Memory B cell (primary cell): Measurements from ENCODE around the gene DMD.
"Not testable (repeated sequence)": the region's sequence is repeated elsewhere in the genome, so short reads cannot be mapped to it uniquely, and the experiment has no call there.

ENCODE experiments used
- ATAC-seq: fragments of 150-1000 bp; cut with Tn5 transposase; 2 replicates; pipeline ENCODE4 v1.10.0; 2021; ENCODE audit warnings: low read depth, mild to moderate bottlenecking, moderate library complexity
- DNase-seq, 2 donors: peaks; one replicate each; pipeline ENCODE4 v3.0.0; 2022; ENCODE audit warnings: low spot score in 2 of 2
- H3K27ac Mint-ChIP-seq: one replicate; pipeline ENCODE4 v1.8.0; 2022; ENCODE audit warnings: mild to moderate bottlenecking, moderate library complexity, mixed read lengths
- H3K27me3 Mint-ChIP-seq: one replicate; pipeline ENCODE4 v1.8.0; 2022; ENCODE audit warnings: mixed read lengths
- H3K36me3 Mint-ChIP-seq: one replicate; pipeline ENCODE4 v1.8.0; 2022; ENCODE audit warnings: mild to moderate bottlenecking, mixed read lengths
- H3K4me1 Mint-ChIP-seq: one replicate; pipeline ENCODE4 v1.8.0; 2022; ENCODE audit warnings: mixed read lengths
- H3K4me3 Mint-ChIP-seq: one replicate; pipeline ENCODE4 v1.8.0; 2022; ENCODE audit warnings: mild to moderate bottlenecking, moderate library complexity, mixed read lengths
- H3K9me3 Mint-ChIP-seq: one replicate; pipeline ENCODE4 v1.8.0; 2022; ENCODE audit warnings: mixed read lengths

DMD gene

GRCh38 chrX:31497086-31497485 is 1714.3 kb downstream of the DMD start:
- H3K27ac Mint-ChIP-seq: no peak overlapping the region
- no peak overlapping the region for H3K4me3 Mint-ChIP-seq
- H3K36me3 Mint-ChIP-seq: no peaks in the 10 kb centered on the region
- H3K4me1 Mint-ChIP-seq: no peaks in the 10 kb centered on the region
- ATAC-seq (no peak), DNase-seq (no peak)
- no peaks in the 10 kb centered on the region for H3K27me3 Mint-ChIP-seq
- H3K9me3 Mint-ChIP-seq: peaks cover 2% of the 10 kb centered on the region

GRCh38 chrX:31487951-31488350 is 1723.4 kb downstream of the DMD start:
- H3K27me3 Mint-ChIP-seq: no peaks in the 10 kb centered on the region
- H3K4me3 Mint-ChIP-seq: no peak overlapping the region
- ATAC-seq (no peak), DNase-seq (no peak)
- H3K36me3 Mint-ChIP-seq: no peaks in the 10 kb centered on the region
- no peaks in the 10 kb centered on the region for H3K4me1 Mint-ChIP-seq
- H3K9me3 Mint-ChIP-seq: no peaks in the 10 kb centered on the region
- H3K27ac Mint-ChIP-seq: no peak overlapping the region

- no peaks in the 10 kb centered on the region for H3K36me3 Mint-ChIP-seq
- H3K9me3 Mint-ChIP-seq: peaks cover 4% of the 10 kb centered on the region
- H3K27me3 Mint-ChIP-seq: no peaks in the 10 kb centered on the region
- ATAC-seq: no peak
- no peak overlapping the region for H3K4me3 Mint-ChIP-seq
- H3K27ac Mint-ChIP-seq: no peak overlapping the region
- H3K4me1 Mint-ChIP-seq: no peaks in the 10 kb centered on the region
- DNase-seq: no peak
These were observed 1728.0 kb downstream of the DMD start for GRCh38 chrX:31483336-31483735.

GRCh38 chrX:31480696-31481095 is 1730.7 kb downstream of the DMD start:
- DNase-seq (no peak), ATAC-seq (no peak)
- Mint-ChIP-seq H3K27ac (no peak overlapping the region), H3K4me3 (no peak overlapping the region), H3K4me1 (no peaks in the 10 kb centered on the region), H3K27me3 (no peaks in the 10 kb centered on the region), H3K9me3 (peaks cover 4% of the 10 kb centered on the region), H3K36me3 (no peaks in the 10 kb centered on the region)

GRCh38 chrX:31471229-31471628 is 1740.1 kb downstream of the DMD start:
- Mint-ChIP-seq H3K27me3 (no peaks in the 10 kb centered on the region), H3K4me3 (no peak overlapping the region), H3K9me3 (no peaks in the 10 kb centered on the region), H3K36me3 (no peaks in the 10 kb centered on the region), H3K4me1 (no peaks in the 10 kb centered on the region), H3K27ac (no peak overlapping the region)
- DNase-seq (no peak), ATAC-seq (no peak)

GRCh38 chrX:31470753-31471152 is 1740.6 kb downstream of the DMD start:
- not testable (repeated sequence) for DNase-seq, ATAC-seq, H3K4me1 Mint-ChIP-seq, H3K27ac Mint-ChIP-seq, H3K27me3 Mint-ChIP-seq, H3K4me3 Mint-ChIP-seq, H3K9me3 Mint-ChIP-seq, H3K36me3 Mint-ChIP-seq

GRCh38 chrX:31464306-31464915 is 1746.9 kb downstream of the DMD start:
- no peak overlapping the region for H3K4me3 Mint-ChIP-seq
- DNase-seq: no peak
- no peaks in the 10 kb centered on the region for H3K4me1 Mint-ChIP-seq
- H3K27me3 Mint-ChIP-seq: peaks cover 2% of the 10 kb centered on the region
- no peaks in the 10 kb centered on the region for H3K36me3 Mint-ChIP-seq
- no peaks in the 10 kb centered on the region for H3K9me3 Mint-ChIP-seq
- no peak for ATAC-seq
- no peak overlapping the region for H3K27ac Mint-ChIP-seq

- Mint-ChIP-seq H3K27me3 (peaks cover 3% of the 10 kb centered on the region), H3K36me3 (no peaks in the 10 kb centered on the region), H3K4me1 (no peaks in the 10 kb centered on the region), H3K27ac (no peak overlapping the region), H3K4me3 (no peak overlapping the region), H3K9me3 (no peaks in the 10 kb centered on the region)
- ATAC-seq (no peak), DNase-seq (no peak)
These were observed 1750.1 kb downstream of the DMD start for GRCh38 chrX:31461266-31461665.

GRCh38 chrX:31459361-31459760 is 1752.0 kb downstream of the DMD start:
- H3K9me3 Mint-ChIP-seq: no peaks in the 10 kb centered on the region
- H3K27ac Mint-ChIP-seq: no peak overlapping the region
- H3K36me3 Mint-ChIP-seq: no peaks in the 10 kb centered on the region
- peaks cover 3% of the 10 kb centered on the region for H3K27me3 Mint-ChIP-seq
- no peaks in the 10 kb centered on the region for H3K4me1 Mint-ChIP-seq
- no peak for ATAC-seq
- no peak overlapping the region for H3K4me3 Mint-ChIP-seq
- DNase-seq: no peak

- no peaks in the 10 kb centered on the region for H3K36me3 Mint-ChIP-seq
- no peak for ATAC-seq
- no peaks in the 10 kb centered on the region for H3K27me3 Mint-ChIP-seq
- no peak overlapping the region for H3K4me3 Mint-ChIP-seq
- H3K9me3 Mint-ChIP-seq: no peaks in the 10 kb centered on the region
- no peaks in the 10 kb centered on the region for H3K4me1 Mint-ChIP-seq
- DNase-seq: no peak
- H3K27ac Mint-ChIP-seq: no peak overlapping the region
These were observed 1761.4 kb downstream of the DMD start for GRCh38 chrX:31449965-31450364.

GRCh38 chrX:31449081-31449480 is 1762.3 kb downstream of the DMD start:
- H3K4me1 Mint-ChIP-seq: no peaks in the 10 kb centered on the region
- H3K27ac Mint-ChIP-seq: no peak overlapping the region
- H3K4me3 Mint-ChIP-seq: no peak overlapping the region
- H3K9me3 Mint-ChIP-seq: no peaks in the 10 kb centered on the region
- no peaks in the 10 kb centered on the region for H3K27me3 Mint-ChIP-seq
- DNase-seq (no peak), ATAC-seq (no peak)
- H3K36me3 Mint-ChIP-seq: no peaks in the 10 kb centered on the region

GRCh38 chrX:31445542-31445941 is 1765.8 kb downstream of the DMD start:
- Mint-ChIP-seq H3K9me3 (no peaks in the 10 kb centered on the region), H3K36me3 (no peaks in the 10 kb centered on the region), H3K27me3 (no peaks in the 10 kb centered on the region), H3K4me3 (no peak overlapping the region), H3K27ac (no peak overlapping the region), H3K4me1 (no peaks in the 10 kb centered on the region)
- no peak for DNase-seq
- ATAC-seq: no peak

- DNase-seq (no peak), ATAC-seq (no peak)
- Mint-ChIP-seq H3K27ac (no peak overlapping the region), H3K9me3 (no peaks in the 10 kb centered on the region), H3K27me3 (no peaks in the 10 kb centered on the region), H3K4me1 (no peaks in the 10 kb centered on the region), H3K4me3 (no peak overlapping the region), H3K36me3 (no peaks in the 10 kb centered on the region)
These were observed 1767.7 kb downstream of the DMD start for GRCh38 chrX:31443654-31444053.

GRCh38 chrX:31440546-31440945 is 1770.8 kb downstream of the DMD start:
- Mint-ChIP-seq H3K27me3 (peaks cover 2% of the 10 kb centered on the region), H3K4me3 (no peak overlapping the region), H3K9me3 (no peaks in the 10 kb centered on the region), H3K36me3 (no peaks in the 10 kb centered on the region), H3K4me1 (peaks cover 3% of the 10 kb centered on the region), H3K27ac (no peak overlapping the region)
- DNase-seq (no peak), ATAC-seq (no peak)

- H3K27me3 Mint-ChIP-seq: peaks cover 2% of the 10 kb centered on the region
- H3K4me3 Mint-ChIP-seq: no peak overlapping the region
- ATAC-seq (no peak), DNase-seq (no peak)
- H3K27ac Mint-ChIP-seq: no peak overlapping the region
- no peaks in the 10 kb centered on the region for H3K9me3 Mint-ChIP-seq
- H3K4me1 Mint-ChIP-seq: peaks cover 3% of the 10 kb centered on the region
- no peaks in the 10 kb centered on the region for H3K36me3 Mint-ChIP-seq
These were observed 1774.9 kb downstream of the DMD start for GRCh38 chrX:31436424-31436823.
